ENCODE data around the gene SMTN. TPM values are rescaled to one million over a fixed set of nuclear protein-coding genes. Genes with fewer than 3 reads are reported as not detected.
"Not testable (repeated sequence)": the region's sequence is repeated elsewhere in the genome, so short reads cannot be mapped to it uniquely, and the experiment has no call there.

The SMTN gene
- total and polyA plus RNA-seq, 10 of the 15 experiments (the other 5 are each of a cell fraction or from before 2014, with no cell fraction given) = 0.92 to 21.9 (median 4.8) TPM

DNA sequence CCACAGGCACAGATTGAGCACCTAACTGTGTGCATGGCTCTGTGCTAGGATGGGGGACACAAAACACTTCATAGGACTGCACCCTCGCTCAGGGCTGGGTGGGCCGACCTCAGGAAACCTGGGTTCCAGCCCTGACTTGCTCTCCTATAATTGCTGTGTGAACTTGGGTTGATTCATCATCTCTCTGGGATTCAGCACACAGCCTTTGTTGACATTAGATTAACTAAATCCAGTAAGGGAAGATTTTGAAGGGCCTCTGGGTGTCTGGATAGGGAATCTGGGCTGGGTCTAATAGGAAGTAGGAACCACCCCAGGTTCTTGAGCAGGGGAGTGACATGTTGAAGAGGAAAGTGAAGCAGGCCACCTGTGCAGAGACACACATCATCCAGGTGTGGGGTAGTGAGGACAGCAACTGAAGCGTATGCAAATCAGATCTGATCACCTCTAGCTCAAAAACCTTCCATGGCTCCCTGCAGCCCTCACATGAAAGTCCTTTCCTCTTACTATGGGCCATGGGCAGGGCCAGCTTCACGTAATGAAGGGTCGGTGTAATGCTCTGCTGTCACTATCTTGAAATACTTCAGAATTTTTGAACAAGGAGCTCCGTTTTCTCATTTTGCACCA lies 11.3 kb upstream of the SMTN start:
- POLR2A ChIA-PET, CTCF ChIA-PET, FAIRE-seq: not testable (repeated sequence)

DNA sequence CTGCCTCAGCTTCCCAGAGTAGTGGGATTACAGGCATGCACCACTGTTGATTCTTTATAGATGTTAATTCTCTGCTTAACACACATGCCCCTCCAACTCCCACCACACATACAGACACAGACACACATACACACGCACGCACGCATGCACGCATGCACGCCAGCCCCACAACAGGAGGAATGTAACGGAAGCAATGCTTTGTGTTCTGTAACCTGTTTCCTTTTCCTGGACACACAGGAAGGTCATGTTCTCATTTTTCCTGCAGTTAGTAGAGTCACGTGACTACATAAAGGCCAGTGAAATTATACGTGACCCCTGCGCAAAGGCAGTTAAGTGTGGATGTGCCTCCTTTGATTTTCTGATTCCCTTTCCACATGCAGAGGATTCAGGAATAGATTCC lies 8.0 kb upstream of the SMTN start:
- FAIRE-seq = not testable (repeated sequence)
- POLR2A ChIA-PET = interaction anchor here (1.1 kb wide), 1 partner anchor 10 kb away, joined by 6 read pairs; no protein-coding TSS in a partner anchor

More for the DNA sequence above, 11.3 kb upstream of the SMTN start:
- ATAC-seq; H3K9ac ChIP-seq (ENCODE audit: control insufficient read depth, insufficient read depth, low read length); DNase-seq (ENCODE audit: low read depth, low spot score); RAD21 ChIA-PET (ENCODE audit: unreplicated experiment); H3K27ac ChIP-seq (ENCODE audit: control insufficient read depth, insufficient read depth); H3K4me1 ChIP-seq (ENCODE audit: control insufficient read depth, insufficient read depth, low read length); in situ Hi-C loops (cut with MboI); H3K9me3 ChIP-seq (replicated peaks; ENCODE audit: control insufficient read depth, insufficient read depth, low read length); BruUV-seq (replicated peaks); H3K4me2 ChIP-seq (ENCODE audit: control insufficient read depth, insufficient read depth); SMC1A ChIA-PET (ENCODE audit: uncharacterized antibody, unreplicated experiment); intact Hi-C loops (cut with micrococcal nuclease; ENCODE audit: unreplicated experiment); H4K20me1 ChIP-seq (ENCODE audit: control insufficient read depth, insufficient read depth); H3K79me2 ChIP-seq (ENCODE audit: control insufficient read depth, insufficient read depth, low read length); H2AFZ ChIP-seq (ENCODE audit: control insufficient read depth, low read depth, low read length); H3K27me3 ChIP-seq (replicated peaks in 1 of 2; ENCODE audit: control insufficient read depth in 2 of 2, insufficient read depth in 2 of 2, low read length in 1 of 2); H3K36me3 ChIP-seq (ENCODE audit: control insufficient read depth in 2 of 2, insufficient read depth in 2 of 2, low read length in 1 of 2); H3K4me3 ChIP-seq: not testable (repeated sequence)
- WGBS (ENCODE audit: insufficient coverage, insufficient replicate concordance, low lambda C conversion rate, missing lambda C conversion rate) = 38% methylated on average over 6 of the region's 6 CpGs

GRCh38 chr22:31073545-31074145 lies 7.5 kb upstream of the SMTN start:
- H3K27me3 ChIP-seq (replicated peaks in 1 of 2; ENCODE audit: control insufficient read depth in 2 of 2, insufficient read depth in 2 of 2, low read length in 1 of 2); H3K9ac ChIP-seq (ENCODE audit: control insufficient read depth, insufficient read depth, low read length); H3K36me3 ChIP-seq (ENCODE audit: control insufficient read depth in 2 of 2, insufficient read depth in 2 of 2, low read length in 1 of 2); FAIRE-seq; H3K4me3 ChIP-seq; H3K27ac ChIP-seq (ENCODE audit: control insufficient read depth, insufficient read depth); SMC1A ChIA-PET (ENCODE audit: uncharacterized antibody, unreplicated experiment); ATAC-seq; H3K4me1 ChIP-seq (ENCODE audit: control insufficient read depth, insufficient read depth, low read length); BruUV-seq (replicated peaks); H3K79me2 ChIP-seq (ENCODE audit: control insufficient read depth, insufficient read depth, low read length); H3K9me3 ChIP-seq (replicated peaks; ENCODE audit: control insufficient read depth, insufficient read depth, low read length); RAD21 ChIA-PET (ENCODE audit: unreplicated experiment); H2AFZ ChIP-seq (ENCODE audit: control insufficient read depth, low read depth, low read length); H3K4me2 ChIP-seq (ENCODE audit: control insufficient read depth, insufficient read depth); DNase-seq (ENCODE audit: low read depth, low spot score); in situ Hi-C loops (cut with MboI); intact Hi-C loops (cut with micrococcal nuclease; ENCODE audit: unreplicated experiment); CTCF ChIA-PET; H4K20me1 ChIP-seq (ENCODE audit: control insufficient read depth, insufficient read depth): not testable (repeated sequence)
- POLR2A ChIA-PET = interaction anchor here (0.6 to 1.1 kb wide), 2 partner anchors 9 to 420 kb away, joined by 5 to 6 read pairs; no protein-coding TSS in a partner anchor
- 55% methylated on average over 5 of the region's 5 CpGs for WGBS (ENCODE audit: insufficient coverage, insufficient replicate concordance, low lambda C conversion rate, missing lambda C conversion rate)

More for the DNA sequence above, 8.0 kb upstream of the SMTN start:
- H3K4me3 ChIP-seq; H3K4me2 ChIP-seq (ENCODE audit: control insufficient read depth, insufficient read depth); ATAC-seq; H3K9ac ChIP-seq (ENCODE audit: control insufficient read depth, insufficient read depth, low read length); H3K27me3 ChIP-seq (replicated peaks in 1 of 2; ENCODE audit: control insufficient read depth in 2 of 2, insufficient read depth in 2 of 2, low read length in 1 of 2); H3K27ac ChIP-seq (ENCODE audit: control insufficient read depth, insufficient read depth); RAD21 ChIA-PET (ENCODE audit: unreplicated experiment); H3K9me3 ChIP-seq (replicated peaks; ENCODE audit: control insufficient read depth, insufficient read depth, low read length); BruUV-seq (replicated peaks); H3K36me3 ChIP-seq (ENCODE audit: control insufficient read depth in 2 of 2, insufficient read depth in 2 of 2, low read length in 1 of 2); SMC1A ChIA-PET (ENCODE audit: uncharacterized antibody, unreplicated experiment); in situ Hi-C loops (cut with MboI); intact Hi-C loops (cut with micrococcal nuclease; ENCODE audit: unreplicated experiment); DNase-seq (ENCODE audit: low read depth, low spot score); CTCF ChIA-PET; H3K79me2 ChIP-seq (ENCODE audit: control insufficient read depth, insufficient read depth, low read length); H3K4me1 ChIP-seq (ENCODE audit: control insufficient read depth, insufficient read depth, low read length); H4K20me1 ChIP-seq (ENCODE audit: control insufficient read depth, insufficient read depth); H2AFZ ChIP-seq (ENCODE audit: control insufficient read depth, low read depth, low read length): not testable (repeated sequence)
- WGBS (ENCODE audit: insufficient coverage, insufficient replicate concordance, low lambda C conversion rate, missing lambda C conversion rate) = 84% methylated on average over 9 of the region's 9 CpGs
- peak; percentile 25; the same call in 1 of the 2 replicates for TF ChIP-seq RAD51 (IDR thresholded peaks at IDR 0.05)
